H7 (cell line): ENCODE measurements around the gene AKT3. TPM values are rescaled to one million over a fixed set of nuclear protein-coding genes. Genes with fewer than 3 reads are reported as not detected.

Experiments
- DNase-seq: peaks from one replicate; pipeline ENCODE4 v3.0.0; 2012
- H3K27me3 ChIP-seq: 2 replicates; pipeline ENCODE4 v1.6.0; 2011; ENCODE audit warnings: mild to moderate bottlenecking, low read length; ENCODE audit not compliant: control insufficient read depth, insufficient read depth
- H3K36me3 ChIP-seq: replicated peaks from 2 replicates; pipeline ENCODE4 v1.5.1; 2011; ENCODE audit warnings: low read length; ENCODE audit not compliant: control insufficient read depth, insufficient read depth
- H3K4me3 ChIP-seq: 2 replicates; pipeline ENCODE4 v1.5.1; 2011; ENCODE audit warnings: low read depth, mild to moderate bottlenecking, control low read depth, low read length, moderate library complexity; ENCODE audit not compliant: insufficient read depth
- total RNA-seq: library from RNA; depleted of rRNA; stranded (reverse); fragments of >200 nt; shearing (Covaris generic); gene quantifications from 2 replicates; pipeline ENCODE4 v1.2.3, GENCODE V29; 2014

AKT3 gene
- total RNA-seq, 1 experiment from 2014 or later, result 15.0 TPM

- no peak for DNase-seq
- Histone ChIP-seq H3K36me3 (no peaks in the 10 kb centered on the region), H3K27me3 (no peaks in the 10 kb centered on the region), H3K4me3 (no peak overlapping the region)
Observed at GRCh38 chr1:243587823-243588560, 262.1 kb downstream of the AKT3 start.

GRCh38 chr1:243587285-243587684, 262.8 kb downstream of the AKT3 start:
- Histone ChIP-seq H3K27me3 (no peaks in the 10 kb centered on the region), H3K4me3 (no peak overlapping the region), H3K36me3 (no peaks in the 10 kb centered on the region)
- DNase-seq, result no peak

DNA sequence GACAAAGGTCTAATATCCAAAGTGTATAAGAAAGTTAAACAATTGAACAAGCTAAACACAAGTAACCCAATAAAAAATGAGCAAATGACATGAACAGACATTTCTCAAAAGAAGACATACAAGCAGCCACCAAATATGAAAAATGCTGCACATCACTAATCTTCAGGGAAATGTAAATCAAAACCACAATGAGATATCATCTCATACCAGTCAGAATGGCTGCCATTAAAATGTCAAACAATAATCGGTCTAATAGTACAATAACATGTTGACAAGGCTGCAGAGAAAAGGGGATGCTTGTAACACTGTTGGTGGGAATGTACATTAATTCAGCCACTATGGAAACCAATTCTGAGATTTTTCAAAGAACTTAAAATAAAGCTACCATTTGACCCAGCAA, 264.1 kb downstream of the AKT3 start:
- no peak for DNase-seq
- Histone ChIP-seq H3K4me3 (no peak overlapping the region), H3K27me3 (no peaks in the 10 kb centered on the region), H3K36me3 (no peaks in the 10 kb centered on the region)

GRCh38 chr1:243582326-243582725, 267.7 kb downstream of the AKT3 start:
- H3K36me3 ChIP-seq, result no peaks in the 10 kb centered on the region
- H3K4me3 ChIP-seq, result no peak overlapping the region
- no peaks in the 10 kb centered on the region for H3K27me3 ChIP-seq
- no peak for DNase-seq

DNA sequence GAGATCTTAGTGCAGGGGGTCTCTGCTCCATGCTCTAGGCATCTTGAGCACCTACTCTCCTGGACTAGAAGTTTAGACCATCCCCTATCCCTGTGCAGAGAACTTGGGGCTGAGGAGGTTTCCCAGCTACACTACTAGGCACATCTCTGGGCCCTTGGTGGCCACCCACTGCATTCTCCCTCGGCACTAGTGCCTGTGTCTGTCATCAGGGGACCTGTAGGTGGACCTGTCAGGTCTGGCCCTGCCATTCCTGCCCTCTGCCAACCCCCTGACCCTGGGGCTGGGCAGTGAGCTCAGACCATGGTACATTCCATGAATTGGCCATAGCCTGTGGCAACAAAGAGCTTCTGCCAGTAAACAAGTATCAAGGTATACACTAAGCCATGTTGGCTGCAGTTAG, 269.1 kb downstream of the AKT3 start:
- DNase-seq, result no peak
- no peaks in the 10 kb centered on the region for H3K27me3 ChIP-seq
- no peak overlapping the region for H3K4me3 ChIP-seq
- no peaks in the 10 kb centered on the region for H3K36me3 ChIP-seq

DNA sequence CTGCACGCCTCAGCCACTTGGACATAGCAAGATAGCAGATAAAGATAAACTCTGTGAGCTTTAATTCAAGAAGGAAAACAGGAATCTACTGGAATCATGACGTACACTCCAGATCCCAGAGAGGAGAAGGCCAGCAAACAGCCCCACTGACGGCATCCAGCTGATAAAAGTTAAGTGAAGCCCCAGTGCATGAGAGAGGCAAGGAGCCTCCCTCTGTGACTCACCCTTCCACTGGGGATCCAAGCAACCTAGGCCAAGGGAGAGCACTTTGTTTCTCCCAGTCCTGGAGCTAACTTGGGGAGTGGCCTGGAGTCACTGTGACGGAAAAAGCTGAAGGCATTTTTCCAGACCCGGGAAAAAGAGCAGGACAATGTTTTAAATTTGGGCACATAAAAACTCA, 270.0 kb downstream of the AKT3 start:
- no peaks in the 10 kb centered on the region for H3K36me3 ChIP-seq
- H3K27me3 ChIP-seq, result no peaks in the 10 kb centered on the region
- H3K4me3 ChIP-seq, result no peak overlapping the region
- DNase-seq, result no peak

- H3K27me3 ChIP-seq, result no peaks in the 10 kb centered on the region
Observed at GRCh38 chr1:243575070-243575469, 275.0 kb downstream of the AKT3 start.

DNA sequence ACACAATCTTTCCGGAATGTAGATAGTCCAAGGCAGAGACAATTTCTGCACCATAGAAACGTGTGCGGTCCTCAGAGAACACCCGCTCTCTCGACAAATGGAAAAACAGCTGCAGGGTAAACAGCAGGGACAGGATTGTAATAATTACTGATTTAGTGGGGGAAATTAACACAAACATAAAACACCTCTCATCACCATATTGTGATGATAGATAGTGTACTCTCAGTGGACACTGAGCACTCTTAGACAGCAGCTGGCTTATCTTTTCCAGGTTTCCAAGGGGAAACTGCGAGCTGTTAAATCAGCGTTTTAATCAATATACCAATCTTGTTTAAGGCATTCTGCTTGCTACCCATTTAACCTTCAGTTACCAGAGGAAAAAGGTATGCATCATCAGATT, 277.1 kb downstream of the AKT3 start:
- Histone ChIP-seq H3K36me3 (no peaks in the 10 kb centered on the region), H3K27me3 (no peaks in the 10 kb centered on the region), H3K4me3 (no peak overlapping the region)
- DNase-seq, result no peak

More at GRCh38 chr1:243575070-243575469, 275.0 kb downstream of the AKT3 start:
- H3K36me3 ChIP-seq, result no peaks in the 10 kb centered on the region
- H3K4me3 ChIP-seq, result no peak overlapping the region
- DNase-seq, result no peak

DNA sequence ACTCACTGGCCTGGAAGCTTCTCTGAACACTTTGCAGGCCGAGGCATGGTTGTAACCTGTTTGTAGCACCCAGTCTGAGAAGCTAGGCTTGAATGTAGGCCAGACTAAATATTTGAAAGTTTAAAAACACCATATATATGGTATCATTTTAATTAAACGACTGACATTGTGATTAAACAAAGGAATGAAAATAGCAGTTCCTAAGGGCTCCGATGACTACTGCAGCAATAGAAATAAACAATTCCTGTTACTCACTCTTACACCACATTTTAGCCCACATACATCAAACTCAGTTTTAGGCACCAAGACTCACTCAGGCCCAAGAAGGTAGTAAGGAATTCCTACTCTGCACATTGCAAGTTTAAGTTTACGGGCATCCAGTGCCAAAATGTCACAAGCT, 281.2 kb downstream of the AKT3 start:
- no peak for DNase-seq
- H3K36me3 ChIP-seq, result no peaks in the 10 kb centered on the region
- H3K4me3 ChIP-seq, result no peak overlapping the region
- H3K27me3 ChIP-seq, result no peaks in the 10 kb centered on the region

DNA sequence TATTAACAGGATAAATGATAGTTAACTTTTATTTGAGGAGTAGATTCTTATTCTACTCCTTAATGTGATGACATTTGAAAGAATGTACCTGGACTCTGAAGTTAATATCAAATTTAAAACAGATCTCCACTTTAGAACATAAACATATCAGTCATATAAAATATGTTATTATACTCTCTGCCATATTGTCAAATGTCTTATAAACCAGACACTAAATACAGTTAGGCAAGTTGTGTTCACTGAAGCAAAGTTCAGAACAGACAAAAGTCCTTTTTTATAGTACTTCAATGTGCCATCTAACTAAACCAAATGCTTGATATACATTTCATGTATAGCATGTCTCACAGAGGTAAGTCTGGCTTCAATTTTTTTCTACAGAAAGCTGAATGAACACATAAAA, 285.2 kb downstream of the AKT3 start:
- no peaks in the 10 kb centered on the region for H3K27me3 ChIP-seq
- DNase-seq, result no peak
- no peak overlapping the region for H3K4me3 ChIP-seq
- no peaks in the 10 kb centered on the region; the same call in 1 of the 2 replicates for H3K36me3 ChIP-seq

- H3K4me3 ChIP-seq, result no peak overlapping the region
- DNase-seq, result no peak
- no peaks in the 10 kb centered on the region; the same call in 1 of the 2 replicates for H3K36me3 ChIP-seq
Observed at GRCh38 chr1:243563732-243564131, 286.3 kb downstream of the AKT3 start.

DNA sequence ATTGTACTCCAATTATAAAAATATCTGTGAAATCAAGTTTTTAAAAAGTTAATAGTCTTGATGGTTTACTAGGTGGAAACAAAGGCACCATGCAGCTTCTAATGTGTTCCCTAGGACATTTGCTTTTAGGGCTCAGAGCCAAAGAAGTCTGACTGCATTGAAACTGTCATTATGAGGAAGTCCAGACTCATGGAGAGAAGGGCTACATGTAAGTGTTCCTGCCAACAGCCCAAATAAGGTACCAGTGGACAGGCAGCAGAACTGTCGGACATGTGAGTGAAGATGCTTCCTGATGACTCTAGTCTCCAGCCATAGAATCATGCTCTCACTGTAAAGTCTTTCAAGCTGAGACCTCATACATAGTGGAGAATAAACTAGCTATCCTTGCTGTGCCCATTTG, 287.6 kb downstream of the AKT3 start:
- Histone ChIP-seq H3K4me3 (no peak overlapping the region), H3K36me3 (no peaks in the 10 kb centered on the region; the same call in 1 of the 2 replicates), H3K27me3 (no peaks in the 10 kb centered on the region)
- no peak for DNase-seq

More at GRCh38 chr1:243563732-243564131, 286.3 kb downstream of the AKT3 start:
- H3K27me3 ChIP-seq, result no peaks in the 10 kb centered on the region

GRCh38 chr1:243561588-243562319, 288.3 kb downstream of the AKT3 start:
- Histone ChIP-seq H3K27me3 (no peaks in the 10 kb centered on the region), H3K36me3 (no peaks in the 10 kb centered on the region; the same call in 1 of the 2 replicates), H3K4me3 (no peak overlapping the region)
- no peak for DNase-seq

- no peak for DNase-seq
- H3K4me3 ChIP-seq, result no peak overlapping the region
Observed at GRCh38 chr1:243559575-243560162, 290.4 kb downstream of the AKT3 start.

GRCh38 chr1:243558576-243558975, 291.5 kb downstream of the AKT3 start:
- Histone ChIP-seq H3K36me3 (no peaks in the 10 kb centered on the region; the same call in 1 of the 2 replicates), H3K4me3 (no peak overlapping the region), H3K27me3 (no peaks in the 10 kb centered on the region)
- no peak for DNase-seq

More at GRCh38 chr1:243559575-243560162, 290.4 kb downstream of the AKT3 start:
- Histone ChIP-seq H3K36me3 (no peaks in the 10 kb centered on the region; the same call in 1 of the 2 replicates), H3K27me3 (no peaks in the 10 kb centered on the region)
